NCI-H2107 treated with DMSO at 0.1 percent for 48 hours (cell line): ENCODE data around the gene RPL9.
"Not testable (repeated sequence)": the region's sequence is repeated elsewhere in the genome, so short reads cannot be mapped to it uniquely, and the experiment has no call there.

Experiments
- DNase-seq: peaks from one replicate; lab custom pipeline; 2025; ENCODE audit not compliant: unreplicated experiment; lab: John Stamatoyannopoulos, UW

RPL9 gene

GRCh38 chr4:39458505-39459300 lies at the start of gene RPL9, which contains the start of gene LIAS:
Gene RPL9 (minus strand): TSS chr4:39458922. CDS start chr4:39458439, 483 bp downstream.
Gene LIAS (plus strand): TSS chr4:39459056. CDS start chr4:39459118, 62 bp downstream.
- DNase-seq = peak; percentile 77

- DNase-seq = no peak
These were observed 46.9 kb upstream of the RPL9 start for GRCh38 chr4:39505581-39505980.

DNA sequence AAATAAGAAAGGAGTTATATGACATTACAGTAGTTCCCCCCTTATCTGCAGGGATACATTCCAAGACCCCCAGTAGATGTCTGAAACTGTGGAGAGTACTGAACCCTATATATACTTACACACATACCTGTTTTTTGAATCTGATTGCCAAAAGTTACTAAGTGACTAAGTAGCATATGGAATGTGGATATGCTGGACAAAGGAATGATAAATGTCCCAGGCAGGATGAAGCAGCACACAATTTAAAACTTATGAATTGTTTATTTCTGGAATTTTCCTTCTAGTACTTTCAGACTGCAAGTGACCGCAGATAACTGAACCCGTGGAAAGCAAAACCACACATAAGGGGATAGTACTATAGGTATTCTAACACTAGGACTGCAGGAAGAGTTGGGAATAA lies 45.8 kb upstream of the RPL9 start:
- DNase-seq = no peak

DNA sequence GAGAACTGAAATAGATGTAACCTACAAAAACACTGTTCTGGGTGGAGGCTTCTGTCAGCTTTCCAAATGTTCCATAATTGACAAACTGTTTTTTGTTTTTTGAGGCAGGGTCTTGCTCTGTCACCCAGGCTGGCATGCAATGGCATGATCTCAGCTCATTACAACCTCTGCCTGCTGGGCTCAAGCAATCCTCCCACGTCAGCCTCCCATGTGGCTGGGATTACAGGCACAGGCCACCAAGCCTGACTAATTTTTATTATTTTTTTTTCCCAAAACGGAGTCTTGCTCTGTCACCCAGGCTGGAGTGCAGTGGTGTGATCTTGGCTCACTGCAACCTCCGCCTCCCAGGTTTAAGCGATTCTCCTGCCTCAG lies 43.9 kb upstream of the RPL9 start:
- DNase-seq = not testable (repeated sequence)

DNA sequence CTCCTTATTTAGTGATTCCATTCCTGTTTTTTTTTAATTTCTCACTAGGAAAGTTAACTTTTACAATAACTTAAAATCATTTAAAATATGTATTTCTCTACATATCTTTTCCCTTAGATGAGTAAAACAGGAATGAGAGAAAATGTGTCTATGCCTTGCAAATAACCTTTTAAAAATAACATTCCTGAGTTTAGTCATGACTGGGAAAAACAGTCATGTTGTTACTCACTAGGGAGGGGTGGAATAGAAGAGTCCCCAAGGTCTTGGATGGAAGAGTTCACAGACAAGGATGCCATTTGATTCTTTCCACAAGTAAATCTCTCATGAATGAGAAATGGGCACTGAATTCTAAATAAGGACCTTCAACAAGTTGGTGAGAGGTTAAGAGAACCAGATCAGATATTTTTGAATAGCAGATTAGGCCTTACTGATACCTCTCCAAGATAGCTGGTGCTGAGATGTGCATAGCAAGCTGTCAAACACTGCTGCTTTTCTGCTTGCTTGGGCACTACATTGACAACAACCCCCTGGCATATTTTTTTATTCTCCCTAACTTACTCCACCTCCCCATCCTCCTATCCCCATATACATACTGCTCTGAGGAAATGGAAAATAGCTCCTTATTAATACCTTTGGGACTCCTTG lies 43.4 kb upstream of the RPL9 start:
- DNase-seq = no peak

GRCh38 chr4:39498727-39499020 lies 40.0 kb upstream of the RPL9 start:
- no peak for DNase-seq

- DNase-seq = no peak
These were observed 39.4 kb upstream of the RPL9 start for GRCh38 chr4:39497909-39498726.

DNA sequence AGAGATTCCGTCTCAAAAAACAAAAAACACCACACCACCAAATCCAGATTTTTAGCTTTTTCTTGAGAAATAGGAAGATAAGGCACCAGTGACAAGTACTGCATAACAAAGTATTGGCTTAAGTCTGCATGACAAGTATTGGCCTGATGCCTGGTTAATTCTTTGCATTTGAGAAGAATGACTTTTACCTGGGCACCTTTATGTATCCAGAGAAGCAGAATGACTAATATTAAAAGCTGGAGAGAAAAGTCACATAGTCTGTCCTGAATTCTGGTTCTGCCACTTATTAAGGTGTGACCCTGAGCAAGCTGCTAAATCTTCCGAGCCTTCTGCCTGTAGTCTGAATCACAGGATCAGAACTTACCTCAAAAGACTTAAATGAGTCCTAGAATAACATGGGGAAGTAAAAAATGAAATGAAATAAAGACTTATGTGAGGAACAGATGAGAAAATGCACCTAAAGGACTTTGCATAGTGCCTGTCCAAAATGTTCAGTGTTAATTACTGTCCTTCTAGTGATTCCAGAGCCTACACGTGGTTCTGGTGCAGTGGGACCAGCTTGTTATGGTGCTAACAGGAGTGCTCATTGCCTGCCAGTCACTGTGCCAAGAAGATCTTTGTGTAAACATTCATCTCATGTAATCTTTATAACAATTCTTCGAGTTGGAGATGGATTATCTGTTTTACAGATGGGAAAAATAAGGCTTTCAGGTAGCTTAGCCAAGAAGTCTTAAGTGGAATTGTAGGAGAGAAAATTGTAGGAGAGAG lies 36.9 kb upstream of the RPL9 start:
- no peak for DNase-seq

GRCh38 chr4:39494354-39494753 lies 35.6 kb upstream of the RPL9 start:
- no peak for DNase-seq

DNA sequence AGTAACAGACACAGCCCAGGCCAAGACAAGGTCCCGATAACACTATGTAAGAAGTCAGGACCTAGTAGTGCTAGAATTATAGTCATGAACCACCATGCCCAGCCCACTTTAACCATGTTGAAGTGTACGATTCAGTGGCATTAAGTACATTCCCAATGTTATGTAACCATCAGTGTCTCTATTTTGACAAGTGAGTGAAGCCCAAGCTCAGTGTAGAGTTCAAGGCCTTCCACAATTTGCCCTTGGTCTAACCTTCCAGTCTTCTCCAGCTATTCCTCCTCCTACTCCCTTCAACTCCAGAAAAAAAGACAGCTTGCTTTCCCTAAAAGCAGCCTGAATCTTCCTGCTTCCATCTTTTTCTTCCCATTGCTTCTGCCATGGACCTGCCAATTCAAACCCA lies 31.6 kb upstream of the RPL9 start:
- DNase-seq = no peak

DNA sequence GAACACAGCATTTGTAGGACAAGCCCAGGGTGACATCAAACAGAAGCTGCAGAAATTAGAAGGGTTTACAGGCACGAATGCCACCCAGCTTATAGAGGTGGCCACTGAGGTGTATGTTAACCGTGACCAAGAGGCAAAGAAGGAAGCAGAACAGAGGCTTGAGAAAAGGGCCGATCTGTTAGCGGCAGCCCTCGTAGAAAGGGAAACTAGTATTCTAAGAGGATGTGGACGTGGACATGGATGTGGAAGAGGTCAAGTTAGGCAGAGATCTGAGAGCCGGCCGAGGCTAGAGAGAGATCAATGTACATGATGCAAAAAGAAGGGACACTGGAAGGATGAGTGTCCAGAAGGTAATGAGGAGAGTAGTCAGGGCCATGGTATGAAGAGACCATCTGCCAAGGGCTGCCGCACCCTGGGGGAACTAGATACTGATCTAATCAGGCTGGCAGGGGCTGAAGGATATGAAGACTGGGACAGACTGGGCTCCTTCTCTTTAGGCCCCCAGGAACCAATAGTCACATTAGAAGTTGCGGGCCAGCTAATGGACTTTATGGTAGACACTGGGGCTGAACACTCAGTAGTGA lies 27.6 kb upstream of the RPL9 start:
- no peak for DNase-seq

GRCh38 chr4:39484582-39485272 lies 26.0 kb upstream of the RPL9 start:
- DNase-seq = no peak

- no peak for DNase-seq
These were observed 22.4 kb upstream of the RPL9 start for GRCh38 chr4:39480902-39481695.

DNA sequence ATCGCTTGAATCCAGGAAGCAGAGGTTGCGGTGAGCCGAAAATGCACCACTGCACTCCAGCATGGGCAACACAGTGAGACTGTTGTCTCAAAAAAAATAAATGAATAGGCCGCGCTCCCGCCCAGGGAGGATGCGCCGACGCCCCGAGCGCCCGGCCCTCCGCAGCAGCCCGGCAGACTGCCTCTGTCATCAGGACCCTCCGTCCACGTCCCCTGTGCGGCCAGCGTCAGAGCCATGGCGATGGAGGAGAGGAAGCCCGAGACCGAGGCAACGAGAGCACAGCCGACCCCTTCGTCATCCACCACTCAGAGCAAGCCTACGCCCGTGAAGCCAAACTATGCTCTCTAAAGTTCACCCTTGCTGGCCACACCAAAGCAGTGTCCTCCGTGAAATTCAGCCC lies 21.5 kb upstream of the RPL9 start:
- DNase-seq = no peak

- DNase-seq = no peak
These were observed 17.6 kb upstream of the RPL9 start for GRCh38 chr4:39476187-39476895.

- no peak for DNase-seq
These were observed 13.7 kb upstream of the RPL9 start for GRCh38 chr4:39472396-39472795.

DNA sequence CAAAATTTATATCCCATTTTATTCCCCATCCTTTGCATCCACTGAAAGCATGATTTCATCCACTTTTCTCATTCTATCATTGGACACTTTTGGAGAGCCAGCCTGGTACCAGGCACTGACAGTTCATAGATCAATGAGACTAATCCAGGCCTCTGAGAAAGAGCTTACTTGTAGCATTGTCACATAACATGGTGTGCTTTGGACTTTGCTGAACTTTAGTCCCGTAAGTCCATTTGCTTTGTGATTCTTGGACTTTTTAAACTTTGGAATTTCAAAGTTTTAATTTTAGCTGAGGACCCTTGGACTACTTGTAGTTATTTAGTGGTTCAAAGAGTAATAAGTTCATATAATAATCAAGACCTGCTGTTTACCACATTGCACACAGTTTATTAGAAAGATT lies 11.7 kb upstream of the RPL9 start:
- no peak for DNase-seq

DNA sequence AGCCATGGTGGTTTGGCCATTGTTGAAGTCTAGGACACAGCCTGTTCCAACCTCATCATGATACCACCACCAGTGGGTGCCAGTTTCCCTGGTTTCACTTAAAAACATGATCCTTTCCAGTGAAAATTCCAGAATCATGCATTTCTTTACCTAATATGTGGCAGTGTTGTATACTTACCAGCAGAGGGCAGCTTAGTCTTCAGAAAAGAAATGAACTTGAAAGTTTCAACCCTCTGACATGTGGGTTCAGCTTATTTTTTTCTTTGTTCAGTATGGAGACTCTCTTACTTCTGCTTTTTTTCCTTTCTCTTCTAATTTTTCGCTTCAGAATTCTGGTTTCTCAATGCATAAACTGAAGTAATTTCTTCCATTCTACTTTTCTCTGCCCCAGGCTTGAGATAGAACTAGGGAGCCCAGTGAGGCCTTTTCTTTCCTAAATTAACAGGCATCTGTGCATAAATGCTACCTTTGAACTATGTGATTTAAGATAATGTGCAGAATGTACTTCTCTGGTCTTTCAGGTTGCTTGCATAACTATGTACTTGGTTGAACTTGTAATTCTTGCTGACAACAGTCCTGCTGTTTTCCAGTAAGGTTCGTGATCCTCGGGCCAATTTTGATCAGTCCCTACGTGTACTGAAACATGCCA lies 10.8 kb upstream of the RPL9 start:
- peak; percentile 60 for DNase-seq
